Activated naive CD4-positive, alpha-beta T cell treated with anti-CD3 and anti-CD28 coated beads, Interleukin-2, amount 10 ng/mL, durations not matched to agents 7 days and 5 days (primary cell): ENCODE results near the gene SRSF4.

ENCODE experiments used
- CTCF ChIA-PET: fragments of 350-600 bp; sonication (Branson Sonifier 250); formaldehyde crosslinking; loops from one replicate; lab custom pipeline; 2021; ENCODE audit warnings: antibody characterized with exemption; lab: Charles Lee
- DNase-seq: peaks from one replicate; pipeline ENCODE4 v3.0.0-alpha.2; 2020
- H3K27ac Mint-ChIP-seq: one replicate; pipeline ENCODE4 v1.8.0; 2021; ENCODE audit warnings: mild to moderate bottlenecking, moderate library complexity, mixed read lengths
- H3K27me3 Mint-ChIP-seq: one replicate; pipeline ENCODE4 v1.8.0; 2021; ENCODE audit warnings: mild to moderate bottlenecking, mixed read lengths
- H3K36me3 Mint-ChIP-seq: one replicate; pipeline ENCODE4 v1.8.0; 2021; ENCODE audit warnings: mixed read lengths
- H3K4me1 Mint-ChIP-seq: one replicate; pipeline ENCODE4 v1.8.0; 2021; ENCODE audit warnings: mixed read lengths
- H3K4me3 Mint-ChIP-seq: one replicate; pipeline ENCODE4 v1.8.0; 2021; ENCODE audit warnings: mild to moderate bottlenecking, moderate library complexity, mixed read lengths
- H3K9me3 Mint-ChIP-seq: one replicate; pipeline ENCODE4 v1.8.0; 2021; ENCODE audit warnings: mixed read lengths

SRSF4 gene

DNA sequence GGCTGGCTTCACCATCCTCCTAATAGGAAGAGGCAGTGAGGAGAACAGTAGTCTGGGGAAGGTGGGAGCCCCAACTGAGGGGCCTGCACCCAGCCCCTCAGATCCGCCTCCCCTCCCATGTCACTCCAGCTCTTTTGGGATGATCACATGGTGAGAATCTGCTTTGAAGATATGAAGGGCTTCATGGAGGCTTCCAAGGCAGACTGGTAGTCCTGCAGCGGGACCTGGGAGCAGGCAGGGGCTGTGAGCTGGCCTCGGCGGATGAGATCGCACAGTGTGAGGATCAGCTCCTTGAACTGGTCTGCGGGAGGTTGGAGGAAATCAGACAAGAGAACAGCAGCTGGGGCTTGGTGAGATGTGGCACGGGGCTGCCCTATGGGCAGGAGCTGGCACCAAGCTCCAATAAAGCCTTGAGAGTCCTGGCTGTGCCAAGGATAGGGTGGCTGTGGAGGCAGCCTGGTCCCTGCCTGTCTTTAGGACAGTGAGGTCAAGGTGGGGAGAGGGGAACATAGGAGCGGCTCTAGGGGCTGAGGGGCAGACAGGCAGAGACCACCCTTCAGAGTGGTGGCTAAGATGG, 12.3 kb upstream of the SRSF4 start:
- Mint-ChIP-seq H3K4me1 (peaks cover 2% of the 10 kb centered on the region), H3K4me3 (no peak overlapping the region), H3K9me3 (no peaks in the 10 kb centered on the region), H3K27me3 (no peaks in the 10 kb centered on the region), H3K27ac (no peak overlapping the region), H3K36me3 (peaks cover 5% of the 10 kb centered on the region)
- CTCF ChIA-PET = interaction anchor here (0.5 to 1.1 kb wide), 3 partner anchors 12 to 597 kb away, joined by 3 to 4 read pairs (median 4); partner anchors contain the start of gene SRSF4
- DNase-seq = no peak

DNA sequence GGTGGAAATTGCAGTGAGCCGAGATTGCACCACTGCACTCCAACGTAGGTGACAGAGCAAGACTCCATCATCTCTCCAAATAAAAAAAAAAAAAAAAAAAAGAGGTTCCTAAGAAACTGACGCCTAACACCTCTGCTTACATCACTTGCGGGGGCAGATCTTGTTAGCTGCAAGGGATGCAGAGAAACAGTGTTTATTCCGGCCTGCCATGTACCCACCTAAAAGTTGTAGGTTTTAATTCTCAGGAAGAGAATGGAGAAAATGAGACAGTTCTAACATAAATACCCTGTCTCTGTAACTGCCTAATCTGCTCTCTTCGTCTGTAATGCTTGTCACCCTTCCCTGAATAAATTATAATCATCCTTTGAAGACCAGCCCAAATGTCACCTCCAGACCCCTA, 9.0 kb upstream of the SRSF4 start:
- DNase-seq = no peak
- no peaks in the 10 kb centered on the region for H3K27me3 Mint-ChIP-seq
- no peak overlapping the region for H3K4me3 Mint-ChIP-seq
- peaks cover 5% of the 10 kb centered on the region for H3K36me3 Mint-ChIP-seq
- H3K27ac Mint-ChIP-seq = no peak overlapping the region
- H3K9me3 Mint-ChIP-seq = no peaks in the 10 kb centered on the region
- H3K4me1 Mint-ChIP-seq = no peaks in the 10 kb centered on the region
- CTCF ChIA-PET = interaction anchor here (1.4 kb wide), 1 partner anchor 10 kb away, joined by 3 read pairs; no protein-coding TSS in a partner anchor

DNA sequence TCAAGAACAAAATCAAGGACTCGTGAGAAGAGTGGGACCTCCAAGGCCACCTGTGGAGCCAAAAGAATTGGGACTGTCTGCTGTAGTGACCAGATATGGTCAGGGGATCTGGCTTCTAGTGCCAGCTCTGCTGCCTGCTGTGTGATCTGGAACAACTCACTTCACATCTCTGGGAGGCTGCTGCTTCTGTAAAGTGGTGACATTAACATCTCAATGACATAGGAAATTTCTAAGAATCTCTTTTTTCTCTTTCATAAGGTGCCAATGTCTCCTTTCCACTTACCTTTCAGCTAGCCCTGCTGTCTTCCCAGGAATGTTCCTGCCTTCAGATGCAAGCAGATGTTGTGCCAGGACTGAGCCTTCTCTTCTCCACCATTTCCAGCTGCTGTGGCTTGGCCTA, 5.0 kb upstream of the SRSF4 start:
- Mint-ChIP-seq H3K9me3 (no peaks in the 10 kb centered on the region), H3K27ac (no peak overlapping the region), H3K4me1 (peaks cover 17% of the 10 kb centered on the region), H3K27me3 (no peaks in the 10 kb centered on the region), H3K36me3 (no peaks in the 10 kb centered on the region), H3K4me3 (no peak overlapping the region)
- CTCF ChIA-PET = interaction anchor here (1.2 to 2.5 kb wide), 3 partner anchors 11 to 450 kb away, joined by 3 to 10 read pairs (median 8); no protein-coding TSS in a partner anchor
- DNase-seq = no peak

DNA sequence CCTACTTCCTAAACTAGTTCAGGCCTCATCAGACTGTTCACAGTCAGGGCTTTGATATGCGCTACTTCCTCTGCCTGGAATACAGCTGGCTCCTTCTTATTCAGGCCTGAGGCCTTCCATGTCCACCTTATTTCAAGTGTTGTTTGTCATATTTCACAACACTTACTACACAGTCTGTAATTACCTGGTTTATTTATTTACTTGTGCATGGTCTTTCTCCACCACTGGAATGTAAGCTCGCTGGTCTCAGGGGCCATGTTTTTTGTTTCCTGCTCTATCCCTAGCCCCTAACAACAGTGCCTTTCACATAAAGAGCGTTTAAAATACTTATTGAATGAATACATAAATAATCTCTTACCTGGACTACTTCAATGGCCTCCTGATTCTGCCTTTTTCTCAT, 4.6 kb upstream of the SRSF4 start:
- Mint-ChIP-seq H3K27ac (no peak overlapping the region), H3K36me3 (no peaks in the 10 kb centered on the region), H3K27me3 (no peaks in the 10 kb centered on the region), H3K9me3 (no peaks in the 10 kb centered on the region), H3K4me1 (peaks cover 17% of the 10 kb centered on the region), H3K4me3 (no peak overlapping the region)
- DNase-seq = no peak
- CTCF ChIA-PET = interaction anchor here (1.2 to 2.5 kb wide), 4 partner anchors 11 to 450 kb away, joined by 3 to 10 read pairs (median 6); no protein-coding TSS in a partner anchor

DNA sequence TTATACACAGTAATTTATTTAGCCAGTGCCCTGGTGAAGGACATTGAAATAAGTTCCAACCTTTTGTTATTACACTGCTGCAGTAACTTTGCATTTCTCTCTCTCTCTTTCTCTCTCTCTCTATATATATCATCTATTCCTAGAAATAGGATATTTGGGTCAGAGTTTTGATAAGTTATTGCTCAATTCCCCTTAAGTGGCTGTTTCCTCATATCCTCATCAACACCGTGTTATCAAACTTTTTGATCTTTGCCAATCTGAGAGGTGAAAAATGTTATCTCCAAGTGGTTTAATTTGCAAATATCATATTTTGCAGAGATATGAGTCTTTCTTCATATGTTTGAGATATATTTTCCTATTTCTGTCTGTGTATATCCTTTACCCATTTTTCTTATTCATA, 1.6 kb upstream of the SRSF4 start:
- H3K27me3 Mint-ChIP-seq = no peaks in the 10 kb centered on the region
- CTCF ChIA-PET = interaction anchor here (1.0 to 2.3 kb wide), 3 partner anchors 12 to 14 kb away, joined by 3 to 21 read pairs (median 3); no protein-coding TSS in a partner anchor
- peaks cover 23% of the 10 kb centered on the region for H3K36me3 Mint-ChIP-seq
- peak overlapping the region; percentile 40 for H3K4me3 Mint-ChIP-seq
- H3K4me1 Mint-ChIP-seq = peaks cover 35% of the 10 kb centered on the region
- H3K9me3 Mint-ChIP-seq = no peaks in the 10 kb centered on the region
- peak overlapping the region; percentile 74 for H3K27ac Mint-ChIP-seq
- DNase-seq = no peak

DNA sequence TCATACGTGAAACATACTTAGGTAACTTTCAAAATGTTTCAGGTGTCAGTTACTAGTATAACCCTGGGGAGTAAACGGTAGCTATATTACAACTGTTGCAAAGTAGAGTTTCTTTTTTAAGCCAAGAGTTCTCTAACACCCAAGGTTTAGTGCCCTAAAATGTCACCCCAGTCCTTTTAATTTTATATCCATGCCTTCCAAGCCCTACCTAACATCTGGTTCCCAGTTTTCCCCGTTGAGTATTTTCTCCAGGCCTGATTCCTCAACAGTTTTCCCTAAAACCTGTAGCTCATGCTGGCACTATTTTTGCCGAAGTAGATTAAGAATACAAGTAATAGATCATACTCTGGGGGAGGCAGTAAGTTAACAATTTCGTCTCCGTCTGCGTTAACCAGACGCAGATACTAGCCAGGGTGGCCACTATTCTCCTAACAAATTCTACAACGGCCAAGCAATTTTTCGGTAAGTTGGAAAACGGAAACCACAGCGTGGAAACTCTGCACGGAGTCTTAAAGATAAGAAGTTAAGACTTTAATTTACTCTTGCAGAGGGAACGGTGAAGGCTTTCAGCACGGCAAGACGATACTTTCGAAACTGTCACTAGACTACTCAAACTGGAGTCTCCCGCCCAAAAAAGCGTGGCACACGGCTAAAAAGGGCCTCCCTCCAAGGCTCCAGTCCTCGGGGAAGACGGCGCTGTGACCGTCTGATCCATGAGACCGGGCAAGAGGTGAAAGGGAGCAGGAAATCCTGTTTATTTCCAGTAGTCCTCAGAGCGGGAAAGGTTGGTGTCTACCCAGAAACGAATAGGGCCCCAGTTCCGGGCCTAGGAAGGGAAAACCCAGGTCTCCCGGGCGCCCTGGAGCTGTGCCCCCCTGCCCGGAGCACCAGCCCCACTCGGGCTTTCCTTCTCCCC, 945 bp downstream of the SRSF4 start:
- no peaks in the 10 kb centered on the region for H3K9me3 Mint-ChIP-seq
- peak overlapping the region; percentile 95 for H3K27ac Mint-ChIP-seq
- peak overlapping the region; percentile 94 for H3K4me3 Mint-ChIP-seq
- peaks cover 32% of the 10 kb centered on the region for H3K36me3 Mint-ChIP-seq
- CTCF ChIA-PET = interaction anchor here (0.6 to 4.6 kb wide), 9 partner anchors 10 to 304 kb away, joined by 3 to 27 read pairs (median 5); no protein-coding TSS in a partner anchor
- peak; percentile 54 for DNase-seq
- no peaks in the 10 kb centered on the region for H3K27me3 Mint-ChIP-seq
- H3K4me1 Mint-ChIP-seq = peaks cover 53% of the 10 kb centered on the region

DNA sequence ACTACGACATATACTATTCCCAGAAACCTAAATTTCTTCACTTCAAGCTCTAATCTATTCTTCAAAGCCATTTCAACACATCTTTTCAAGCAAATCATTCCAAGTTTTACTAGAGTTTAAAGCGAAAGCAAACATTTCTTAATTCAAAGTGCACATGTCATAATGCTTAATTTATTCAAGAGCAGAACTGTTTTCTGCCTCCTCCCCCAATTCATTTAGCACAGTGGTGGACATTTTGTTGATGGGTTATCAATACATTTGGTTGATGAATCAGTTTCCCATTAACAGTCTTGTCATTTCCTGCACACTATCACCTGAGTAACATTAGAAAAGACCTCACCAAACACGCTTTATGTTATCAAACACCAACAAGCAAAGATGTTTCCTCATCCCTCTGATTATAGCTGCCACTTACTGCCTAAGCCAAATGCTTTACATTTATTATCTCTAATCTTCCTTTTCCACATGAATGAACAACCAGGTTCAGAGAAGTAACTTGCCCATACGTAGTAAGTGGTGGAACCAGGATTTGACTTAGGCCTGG, 2.0 kb downstream of the SRSF4 start:
- DNase-seq = no peak
- H3K27ac Mint-ChIP-seq = peak overlapping the region; percentile 95
- H3K27me3 Mint-ChIP-seq = no peaks in the 10 kb centered on the region
- peak overlapping the region; percentile 94 for H3K4me3 Mint-ChIP-seq
- H3K9me3 Mint-ChIP-seq = no peaks in the 10 kb centered on the region
- H3K4me1 Mint-ChIP-seq = peaks cover 53% of the 10 kb centered on the region
- CTCF ChIA-PET = interaction anchor here (0.6 to 4.6 kb wide), 6 partner anchors 9 to 298 kb away, joined by 3 to 27 read pairs (median 4); no protein-coding TSS in a partner anchor
- peaks cover 33% of the 10 kb centered on the region for H3K36me3 Mint-ChIP-seq

DNA sequence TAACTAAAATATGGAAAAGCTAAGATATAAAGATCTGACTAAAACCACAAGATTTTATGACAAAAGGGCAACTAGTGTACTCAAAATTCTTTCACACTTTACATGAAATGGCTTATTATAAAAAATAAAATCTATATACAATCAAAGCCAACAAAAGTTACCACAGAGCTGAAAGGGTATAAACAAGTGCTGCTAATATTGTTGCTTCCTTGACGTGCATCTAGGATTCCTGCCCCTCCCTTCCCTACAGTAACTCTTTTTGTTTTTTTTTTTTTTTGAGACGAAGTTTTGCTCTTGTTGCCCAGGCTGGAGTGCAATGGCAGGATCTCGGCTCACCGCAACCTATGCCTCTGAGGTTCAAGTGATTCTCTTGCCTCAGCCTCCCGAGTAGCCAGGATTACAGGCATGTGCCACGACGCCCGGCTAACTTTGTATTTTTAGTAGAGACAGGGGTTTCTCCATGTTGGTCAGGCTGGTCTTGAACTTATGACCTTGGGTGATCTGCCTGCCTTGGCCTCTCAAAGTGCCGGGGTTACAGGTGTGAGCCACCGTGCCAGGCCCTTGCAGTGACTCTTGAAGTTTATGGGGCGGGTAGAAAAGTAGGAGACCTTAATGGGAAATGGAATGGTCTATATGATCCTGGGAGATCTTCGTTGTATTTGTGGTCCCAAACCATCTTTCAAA, 4.5 kb downstream of the SRSF4 start:
- H3K9me3 Mint-ChIP-seq = no peaks in the 10 kb centered on the region
- no peaks in the 10 kb centered on the region for H3K27me3 Mint-ChIP-seq
- peaks cover 54% of the 10 kb centered on the region for H3K4me1 Mint-ChIP-seq
- no peak for DNase-seq
- H3K4me3 Mint-ChIP-seq = no peak overlapping the region
- H3K36me3 Mint-ChIP-seq = peaks cover 41% of the 10 kb centered on the region
- H3K27ac Mint-ChIP-seq = no peak overlapping the region
- CTCF ChIA-PET = no interaction called here

DNA sequence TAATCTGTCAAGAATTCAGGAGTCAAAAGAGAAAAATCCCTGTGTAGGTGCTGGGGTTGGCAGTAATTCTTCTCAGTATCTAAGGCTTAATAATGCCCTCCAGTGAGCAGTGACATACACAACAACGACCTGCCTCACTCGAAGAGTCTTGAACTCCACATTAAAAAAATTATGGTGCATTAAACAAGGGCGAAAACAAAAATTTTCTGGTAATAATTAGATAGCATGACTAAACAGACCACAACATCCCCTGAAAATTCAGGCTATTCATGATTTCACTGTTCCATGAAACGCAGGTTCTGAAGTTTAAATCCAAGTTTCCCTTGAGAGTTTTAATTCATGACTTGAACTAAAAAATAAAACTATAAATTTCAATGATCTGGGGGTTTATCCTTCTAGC, 5.1 kb downstream of the SRSF4 start:
- peaks cover 55% of the 10 kb centered on the region for H3K4me1 Mint-ChIP-seq
- CTCF ChIA-PET = no interaction called here
- peaks cover 45% of the 10 kb centered on the region for H3K36me3 Mint-ChIP-seq
- DNase-seq = no peak
- no peak overlapping the region for H3K4me3 Mint-ChIP-seq
- H3K9me3 Mint-ChIP-seq = no peaks in the 10 kb centered on the region
- H3K27ac Mint-ChIP-seq = no peak overlapping the region
- H3K27me3 Mint-ChIP-seq = no peaks in the 10 kb centered on the region

DNA sequence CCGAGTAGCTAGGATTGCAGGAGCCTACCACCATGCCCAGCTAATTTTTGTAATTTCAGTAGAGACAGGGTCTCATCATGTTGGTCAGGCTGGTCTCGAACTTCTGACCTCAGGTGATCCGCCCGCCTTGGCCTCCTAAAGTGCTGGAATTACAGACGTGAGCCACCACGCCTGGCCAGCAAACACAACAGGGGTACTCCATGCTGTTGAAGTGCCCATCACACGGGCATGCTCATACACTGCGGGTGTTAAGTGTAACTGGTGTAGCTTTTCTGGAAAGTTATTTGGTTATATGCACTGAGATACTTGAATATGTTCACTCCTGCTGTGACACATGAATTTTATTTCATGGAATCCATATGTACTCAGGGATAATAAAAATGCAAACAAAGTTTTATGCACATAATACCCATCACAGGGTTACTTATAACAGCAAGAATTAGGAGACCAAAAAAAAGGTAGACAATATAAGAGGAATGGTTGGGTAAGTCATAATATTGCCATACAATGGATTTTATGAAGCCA, 9.2 kb downstream of the SRSF4 start:
- H3K36me3 Mint-ChIP-seq = peaks cover 49% of the 10 kb centered on the region
- H3K27ac Mint-ChIP-seq = no peak overlapping the region
- no peak overlapping the region for H3K4me3 Mint-ChIP-seq
- no peak for DNase-seq
- no peaks in the 10 kb centered on the region for H3K27me3 Mint-ChIP-seq
- H3K9me3 Mint-ChIP-seq = no peaks in the 10 kb centered on the region
- CTCF ChIA-PET = no interaction called here
- H3K4me1 Mint-ChIP-seq = peaks cover 62% of the 10 kb centered on the region

DNA sequence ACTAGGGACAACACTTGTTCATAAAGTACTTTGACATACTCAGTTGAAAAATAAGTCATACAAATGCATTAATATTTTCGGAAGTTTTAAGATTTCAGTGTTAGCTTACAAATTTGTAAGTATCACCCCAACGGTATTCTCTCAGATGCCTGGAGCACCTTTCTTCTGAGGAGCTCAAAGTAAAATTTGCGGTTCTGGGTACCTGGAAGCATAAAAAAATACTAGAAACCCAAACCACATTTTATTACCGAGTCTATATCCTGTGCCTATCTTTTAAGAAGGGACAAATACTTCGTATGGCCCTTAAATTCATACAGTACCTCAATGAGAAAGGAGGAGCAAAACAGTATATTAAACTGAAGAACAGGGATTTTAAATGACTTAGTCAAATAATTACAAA, 10.2 kb downstream of the SRSF4 start:
- CTCF ChIA-PET = no interaction called here

DNA sequence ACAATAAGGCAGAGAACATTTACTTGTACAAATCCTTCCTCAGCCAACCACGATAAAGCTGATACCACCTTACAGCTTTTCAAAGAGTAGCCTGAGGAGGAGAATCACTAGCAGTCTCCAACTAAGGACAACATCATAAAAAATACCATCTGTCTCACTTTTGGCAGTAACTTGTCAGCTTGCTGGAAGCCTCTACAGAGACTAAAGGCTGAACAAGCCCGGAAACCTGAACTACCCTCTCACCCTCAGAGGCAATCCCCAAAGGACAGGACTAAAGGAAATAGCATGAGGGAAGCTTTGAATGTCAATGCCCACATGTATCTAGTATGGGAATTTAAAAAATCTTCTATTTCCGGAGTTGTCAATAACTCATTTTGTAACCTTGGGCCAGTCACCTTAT, 10.6 kb downstream of the SRSF4 start:
- H3K9me3 Mint-ChIP-seq = no peaks in the 10 kb centered on the region
- peaks cover 66% of the 10 kb centered on the region for H3K4me1 Mint-ChIP-seq
- H3K4me3 Mint-ChIP-seq = no peak overlapping the region
- no peaks in the 10 kb centered on the region for H3K27me3 Mint-ChIP-seq
- DNase-seq = no peak
- H3K27ac Mint-ChIP-seq = no peak overlapping the region
- CTCF ChIA-PET = interaction anchor here (1.5 to 2.0 kb wide), 2 partner anchors 9 to 30 kb away, joined by 5 read pairs; no protein-coding TSS in a partner anchor
- peaks cover 52% of the 10 kb centered on the region for H3K36me3 Mint-ChIP-seq

More for the DNA sequence above, 10.2 kb downstream of the SRSF4 start:
- Mint-ChIP-seq H3K27ac (no peak overlapping the region), H3K27me3 (no peaks in the 10 kb centered on the region), H3K9me3 (no peaks in the 10 kb centered on the region), H3K4me1 (peaks cover 63% of the 10 kb centered on the region), H3K36me3 (peaks cover 50% of the 10 kb centered on the region), H3K4me3 (no peak overlapping the region)
- DNase-seq = no peak

DNA sequence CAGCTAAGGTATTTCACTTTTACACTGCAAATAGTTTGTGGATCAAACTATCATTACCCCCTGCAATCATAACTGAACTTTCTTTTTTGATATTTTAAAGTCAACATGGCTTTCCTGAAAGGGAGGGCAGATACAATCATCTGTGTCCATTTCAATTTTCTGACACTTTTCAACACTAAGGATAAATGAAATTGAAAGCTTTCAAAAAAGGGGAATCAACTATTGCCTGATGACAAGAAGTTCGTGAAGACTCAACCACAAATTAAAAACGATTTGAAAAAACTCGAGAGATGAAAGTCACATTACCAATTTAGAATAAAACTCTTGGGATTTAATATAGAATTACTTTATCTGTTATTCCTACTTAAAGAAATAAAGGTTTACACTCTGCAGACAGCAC, 11.7 kb downstream of the SRSF4 start:
- CTCF ChIA-PET = interaction anchor here (1.5 to 2.0 kb wide), 2 partner anchors 10 to 31 kb away, joined by 5 read pairs; no protein-coding TSS in a partner anchor
- Mint-ChIP-seq H3K36me3 (peaks cover 60% of the 10 kb centered on the region), H3K27ac (peak overlapping the region; percentile 30), H3K9me3 (no peaks in the 10 kb centered on the region), H3K4me1 (peaks cover 77% of the 10 kb centered on the region), H3K27me3 (no peaks in the 10 kb centered on the region), H3K4me3 (no peak overlapping the region)
- no peak for DNase-seq
